Right lobe of liver (tissue), 4 donors: Measurements from ENCODE around the gene SLC15A5.

Experiments
- CTCF ChIP-seq, 4 donors: fragments of 200-600 bp in 3 of 4; fragments of 450-650 bp in 1 of 4; IDR thresholded peaks; one replicate each; pipeline versions ENCODE4 v1.5.1 to v1.8.0; 2016 to 2022; ENCODE audit warnings: antibody characterized with exemption in 4 of 4, mild to moderate bottlenecking in 2 of 4
- POLR2A ChIP-seq: fragments of 450-650 bp; IDR thresholded peaks from one replicate; pipeline ENCODE4 v1.6.1; 2017; ENCODE audit warnings: antibody characterized with exemption, mild to moderate bottlenecking
- donor health status: DM: no; HTN: no; CAD: no.
- donor health status: DM: no; HTN: no; CAD: no.
- donor health status: DM: no; HTN: yes; CAD: no.

- no peak for TF ChIP-seq CTCF (IDR thresholded peaks at IDR 0.05)
- no peak for TF ChIP-seq POLR2A
Measured at GRCh38 chr12:16148938-16149337, 128.5 kb downstream of the SLC15A5 start.
